ENCODE results near the gene KIR3DL2. TPM values are rescaled to one million over a fixed set of nuclear protein-coding genes. Genes with fewer than 3 reads are reported as not detected.
"Not testable (repeated sequence)": the region's sequence is repeated elsewhere in the genome, so short reads cannot be mapped to it uniquely, and the experiment has no call there.

KIR3DL2 gene
- polyA plus RNA-seq, 2 donors = 0.04 TPM; not detected in 1

DNA sequence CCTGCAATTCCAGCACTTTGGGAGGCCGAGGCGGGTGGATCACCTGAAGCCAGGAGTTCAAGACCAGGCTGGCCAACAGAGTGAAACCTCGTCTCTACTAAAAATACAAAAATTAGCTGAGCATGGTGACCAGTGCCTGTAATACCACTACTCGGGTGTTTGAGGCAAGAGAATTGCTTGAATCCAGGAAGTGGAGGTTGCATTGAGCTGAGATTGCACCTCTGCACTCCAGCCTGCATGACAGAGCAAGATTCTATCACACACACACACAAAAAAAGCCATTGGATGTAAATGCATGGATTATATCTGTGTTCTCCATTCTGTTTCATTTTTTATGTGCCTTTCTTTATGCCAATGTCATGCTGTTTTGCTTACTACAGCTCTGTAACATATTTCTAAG, 25.8 kb upstream of the KIR3DL2 start:
- not testable (repeated sequence) for H3K4me3 ChIP-seq (ENCODE audit: low read depth in 1 of 2, low read length in 2 of 2); H3K27me3 ChIP-seq (ENCODE audit: control insufficient read depth in 1 of 2, insufficient read depth in 2 of 2, low read length in 2 of 2); H3K4me1 ChIP-seq (ENCODE audit: control insufficient read depth in 2 of 2, insufficient read depth in 2 of 2, low read length in 1 of 2); H3K27ac ChIP-seq (ENCODE audit: low read depth in 2 of 2, low read length in 1 of 2); H3K36me3 ChIP-seq (ENCODE audit: control insufficient read depth in 2 of 2, insufficient read depth in 2 of 2, low read length in 1 of 2); H3K9me3 ChIP-seq (ENCODE audit: control insufficient read depth in 2 of 2, insufficient read depth in 1 of 2, low read depth in 1 of 2, low read length in 1 of 2)
- WGBS, 2 donors = 60 to 66% methylated on average over 4 of the region's 4 CpGs

- 55 to 58% methylated on average over 7 of the region's 7 CpGs for WGBS, 2 donors
- not testable (repeated sequence) for H3K4me1 ChIP-seq (ENCODE audit: control insufficient read depth in 2 of 2, insufficient read depth in 2 of 2, low read length in 1 of 2); H3K27ac ChIP-seq (ENCODE audit: low read depth in 2 of 2, low read length in 1 of 2); H3K9me3 ChIP-seq (ENCODE audit: control insufficient read depth in 2 of 2, insufficient read depth in 1 of 2, low read depth in 1 of 2, low read length in 1 of 2); H3K27me3 ChIP-seq (ENCODE audit: control insufficient read depth in 1 of 2, insufficient read depth in 2 of 2, low read length in 2 of 2); H3K36me3 ChIP-seq (ENCODE audit: control insufficient read depth in 2 of 2, insufficient read depth in 2 of 2, low read length in 1 of 2); H3K4me3 ChIP-seq (ENCODE audit: low read depth in 1 of 2, low read length in 2 of 2)
These were observed 24.9 kb upstream of the KIR3DL2 start for GRCh38 chr19:54825326-54825725.

DNA sequence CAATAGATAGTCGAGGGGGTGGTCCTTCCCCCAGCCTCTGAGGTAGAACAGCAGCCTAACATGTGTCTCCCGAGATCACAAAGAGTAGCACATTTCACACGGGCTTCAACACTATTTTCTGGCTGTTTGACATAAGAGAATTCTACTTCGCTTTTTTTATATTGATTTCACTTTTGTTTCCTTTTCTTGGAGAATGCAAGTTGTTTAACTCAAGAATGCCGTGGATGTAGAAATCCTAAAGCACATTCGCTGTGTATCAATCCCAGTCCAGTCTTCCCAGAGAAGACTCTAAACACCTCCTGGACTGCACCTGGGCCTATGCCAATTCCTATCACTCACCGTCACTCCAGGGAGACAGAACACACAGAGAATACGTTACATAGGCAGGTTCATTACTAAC, 22.2 kb upstream of the KIR3DL2 start:
- not testable (repeated sequence) for H3K27ac ChIP-seq (ENCODE audit: low read depth in 2 of 2, low read length in 1 of 2); H3K36me3 ChIP-seq (ENCODE audit: control insufficient read depth in 2 of 2, insufficient read depth in 2 of 2, low read length in 1 of 2); H3K4me1 ChIP-seq (ENCODE audit: control insufficient read depth in 2 of 2, insufficient read depth in 2 of 2, low read length in 1 of 2); H3K9me3 ChIP-seq (ENCODE audit: control insufficient read depth in 2 of 2, insufficient read depth in 1 of 2, low read depth in 1 of 2, low read length in 1 of 2); H3K27me3 ChIP-seq (ENCODE audit: control insufficient read depth in 1 of 2, insufficient read depth in 2 of 2, low read length in 2 of 2); H3K4me3 ChIP-seq (ENCODE audit: low read depth in 1 of 2, low read length in 2 of 2)
- 73 to 75% methylated on average over 8 of the region's 8 CpGs for WGBS, 2 donors

- not testable (repeated sequence) for H3K9me3 ChIP-seq (ENCODE audit: control insufficient read depth in 2 of 2, insufficient read depth in 1 of 2, low read depth in 1 of 2, low read length in 1 of 2); H3K27ac ChIP-seq (ENCODE audit: low read depth in 2 of 2, low read length in 1 of 2); H3K36me3 ChIP-seq (ENCODE audit: control insufficient read depth in 2 of 2, insufficient read depth in 2 of 2, low read length in 1 of 2); H3K4me1 ChIP-seq (ENCODE audit: control insufficient read depth in 2 of 2, insufficient read depth in 2 of 2, low read length in 1 of 2); H3K27me3 ChIP-seq (ENCODE audit: control insufficient read depth in 1 of 2, insufficient read depth in 2 of 2, low read length in 2 of 2); H3K4me3 ChIP-seq (ENCODE audit: low read depth in 1 of 2, low read length in 2 of 2)
- WGBS, 2 donors = 87 to 94% methylated on average over 14 of the region's 14 CpGs
These were observed 17.7 kb upstream of the KIR3DL2 start, which contains the start of gene KIR2DS4 for GRCh38 chr19:54832496-54832895. Gene KIR2DS4 (plus strand): TSS chr19:54832676.

DNA sequence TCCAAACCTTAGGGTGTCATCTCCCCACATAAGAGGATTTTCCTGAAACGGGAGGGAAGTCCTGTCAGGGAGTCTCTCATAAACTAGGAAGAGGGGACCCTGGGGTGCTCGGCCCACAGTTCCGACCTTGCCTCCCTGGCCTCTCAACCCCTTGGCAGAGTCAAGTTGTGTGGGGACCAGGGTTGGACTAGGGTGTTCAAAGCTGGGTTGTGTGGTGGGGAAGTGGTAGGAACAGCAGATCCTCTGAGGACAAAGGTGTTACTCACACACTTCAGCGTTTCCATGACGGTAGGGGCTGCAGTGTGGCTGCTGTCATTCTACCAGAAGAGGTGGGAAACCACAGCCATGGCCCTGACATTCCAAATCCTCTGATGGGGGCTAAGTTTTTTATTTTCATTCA, 15.1 kb upstream of the KIR3DL2 start:
- not testable (repeated sequence) for H3K4me3 ChIP-seq (ENCODE audit: low read depth in 1 of 2, low read length in 2 of 2); H3K27me3 ChIP-seq (ENCODE audit: control insufficient read depth in 1 of 2, insufficient read depth in 2 of 2, low read length in 2 of 2)
- 74 to 77% methylated on average over 3 to 5 of the region's 5 CpGs for WGBS, 2 donors

DNA sequence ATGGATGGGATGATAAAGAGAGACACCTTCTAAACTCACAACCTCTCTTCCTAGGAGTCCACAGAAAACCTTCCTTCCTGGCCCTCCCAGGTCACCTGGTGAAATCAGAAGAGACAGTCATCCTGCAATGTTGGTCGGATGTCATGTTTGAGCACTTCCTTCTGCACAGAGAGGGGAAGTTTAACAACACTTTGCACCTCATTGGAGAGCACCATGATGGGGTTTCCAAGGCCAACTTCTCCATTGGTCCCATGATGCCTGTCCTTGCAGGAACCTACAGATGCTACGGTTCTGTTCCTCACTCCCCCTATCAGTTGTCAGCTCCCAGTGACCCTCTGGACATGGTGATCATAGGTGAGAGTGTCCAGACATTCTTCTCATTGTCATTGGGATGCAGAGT, 12.7 kb upstream of the KIR3DL2 start:
- H3K27me3 ChIP-seq (ENCODE audit: control insufficient read depth in 1 of 2, insufficient read depth in 2 of 2, low read length in 2 of 2) = not testable (repeated sequence)
- WGBS, 2 donors = 54 to 58% methylated on average over 2 of the region's 2 CpGs

More for the DNA sequence above, 15.1 kb upstream of the KIR3DL2 start:
- H3K27ac ChIP-seq (ENCODE audit: low read depth in 2 of 2, low read length in 1 of 2); H3K36me3 ChIP-seq (ENCODE audit: control insufficient read depth in 2 of 2, insufficient read depth in 2 of 2, low read length in 1 of 2); H3K4me1 ChIP-seq (ENCODE audit: control insufficient read depth in 2 of 2, insufficient read depth in 2 of 2, low read length in 1 of 2); H3K9me3 ChIP-seq (ENCODE audit: control insufficient read depth in 2 of 2, insufficient read depth in 1 of 2, low read depth in 1 of 2, low read length in 1 of 2): not testable (repeated sequence)

DNA sequence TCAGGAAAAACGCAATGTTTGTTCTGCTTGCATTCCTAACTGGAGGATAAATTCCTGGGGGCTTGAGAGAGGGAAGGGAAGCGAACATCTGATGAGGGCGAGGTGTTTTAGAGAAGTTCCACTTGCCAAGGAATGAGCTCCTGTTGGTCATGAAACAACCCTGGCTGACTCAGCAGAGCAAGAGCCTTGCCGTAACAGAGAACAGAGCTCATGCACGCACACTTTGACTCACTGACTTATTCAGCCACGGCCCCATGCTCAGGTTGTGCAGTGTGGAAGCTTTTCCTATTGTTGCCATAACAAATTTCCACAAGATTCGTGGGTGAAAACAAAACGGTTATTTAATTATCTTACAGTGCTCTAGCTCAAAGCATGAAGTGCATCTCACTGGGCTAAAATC, 7.1 kb upstream of the KIR3DL2 start:
- H3K4me1 ChIP-seq (ENCODE audit: control insufficient read depth in 2 of 2, insufficient read depth in 2 of 2, low read length in 1 of 2); H3K4me3 ChIP-seq (ENCODE audit: low read depth in 1 of 2, low read length in 2 of 2); H3K27me3 ChIP-seq (ENCODE audit: control insufficient read depth in 1 of 2, insufficient read depth in 2 of 2, low read length in 2 of 2); H3K9me3 ChIP-seq (ENCODE audit: control insufficient read depth in 2 of 2, insufficient read depth in 1 of 2, low read depth in 1 of 2, low read length in 1 of 2); H3K27ac ChIP-seq (ENCODE audit: low read depth in 2 of 2, low read length in 1 of 2); H3K36me3 ChIP-seq (ENCODE audit: control insufficient read depth in 2 of 2, insufficient read depth in 2 of 2, low read length in 1 of 2): not testable (repeated sequence)
- WGBS, 2 donors = 69 to 70% methylated on average over 8 of the region's 8 CpGs

More for the DNA sequence above, 12.7 kb upstream of the KIR3DL2 start:
- not testable (repeated sequence) for H3K27ac ChIP-seq (ENCODE audit: low read depth in 2 of 2, low read length in 1 of 2); H3K4me1 ChIP-seq (ENCODE audit: control insufficient read depth in 2 of 2, insufficient read depth in 2 of 2, low read length in 1 of 2); H3K9me3 ChIP-seq (ENCODE audit: control insufficient read depth in 2 of 2, insufficient read depth in 1 of 2, low read depth in 1 of 2, low read length in 1 of 2); H3K36me3 ChIP-seq (ENCODE audit: control insufficient read depth in 2 of 2, insufficient read depth in 2 of 2, low read length in 1 of 2); H3K4me3 ChIP-seq (ENCODE audit: low read depth in 1 of 2, low read length in 2 of 2)

DNA sequence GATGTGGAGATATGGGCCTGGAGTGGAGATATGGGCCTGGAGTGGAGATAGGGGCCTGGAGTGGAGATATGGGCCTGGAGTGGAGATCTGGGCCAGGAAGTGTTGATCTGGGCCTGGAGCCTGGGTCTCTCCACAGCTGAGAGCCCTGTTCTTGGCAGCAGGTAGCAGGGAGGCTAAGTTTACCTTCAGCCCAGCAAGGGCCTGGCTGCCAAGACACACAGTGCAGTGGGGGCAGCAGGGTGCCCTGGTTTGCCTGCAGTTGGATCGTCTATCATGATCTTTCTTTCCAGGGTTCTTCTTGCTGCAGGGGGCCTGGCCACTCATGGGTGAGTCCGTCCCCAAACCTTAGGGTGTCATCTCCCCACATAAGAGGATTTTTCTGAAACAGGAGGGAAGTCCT, 687 bp downstream of the KIR3DL2 start:
- Histone ChIP-seq H3K9me3 (ENCODE audit: control insufficient read depth in 2 of 2, insufficient read depth in 1 of 2, low read depth in 1 of 2, low read length in 1 of 2) (peaks cover 0 to 2% of the 10 kb centered on the region in 2 donors), H3K27me3 (ENCODE audit: control insufficient read depth in 1 of 2, insufficient read depth in 2 of 2, low read length in 2 of 2) (no peaks in the 10 kb centered on the region), H3K27ac (ENCODE audit: low read depth in 2 of 2, low read length in 1 of 2) (no peak overlapping the region), H3K36me3 (ENCODE audit: control insufficient read depth in 2 of 2, insufficient read depth in 2 of 2, low read length in 1 of 2) (no peaks in the 10 kb centered on the region), H3K4me1 (ENCODE audit: control insufficient read depth in 2 of 2, insufficient read depth in 2 of 2, low read length in 1 of 2) (no peaks in the 10 kb centered on the region), H3K4me3 (ENCODE audit: low read depth in 1 of 2, low read length in 2 of 2) (no peak overlapping the region)
- 43 to 58% methylated on average over 2 of the region's 2 CpGs for WGBS, 2 donors

GRCh38 chr19:54851353-54851752, 1.1 kb downstream of the KIR3DL2 start:
- H3K36me3 ChIP-seq (ENCODE audit: control insufficient read depth in 2 of 2, insufficient read depth in 2 of 2, low read length in 1 of 2) = no peaks in the 10 kb centered on the region
- WGBS, 2 donors = 74 to 84% methylated on average over 7 of the region's 7 CpGs
- no peaks in the 10 kb centered on the region for H3K4me1 ChIP-seq (ENCODE audit: control insufficient read depth in 2 of 2, insufficient read depth in 2 of 2, low read length in 1 of 2)

DNA sequence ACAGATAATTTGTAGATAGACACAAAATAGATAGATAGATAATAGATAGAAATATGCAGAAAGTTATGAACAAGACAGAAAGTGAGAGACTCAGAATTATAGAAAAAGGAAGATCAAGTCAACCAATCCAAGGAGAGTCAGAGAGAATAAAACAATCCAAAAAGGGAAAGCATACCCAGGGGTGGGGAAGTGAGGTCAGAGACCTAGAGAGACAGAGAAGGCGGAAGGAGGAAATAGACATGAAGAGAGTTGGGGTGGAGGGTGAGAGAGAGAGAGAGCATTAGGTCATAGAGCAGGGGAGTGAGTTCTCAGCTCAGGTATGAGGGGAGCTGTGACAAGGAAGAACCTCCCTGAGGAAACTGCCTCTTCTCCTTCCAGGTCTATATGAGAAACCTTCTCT, 5.0 kb downstream of the KIR3DL2 start:
- not testable (repeated sequence) for H3K27me3 ChIP-seq (ENCODE audit: control insufficient read depth in 1 of 2, insufficient read depth in 2 of 2, low read length in 2 of 2)
- 61 to 67% methylated on average over 1 of the region's 1 CpG for WGBS, 2 donors

More at GRCh38 chr19:54851353-54851752, 1.1 kb downstream of the KIR3DL2 start:
- Histone ChIP-seq H3K9me3 (ENCODE audit: control insufficient read depth in 2 of 2, insufficient read depth in 1 of 2, low read depth in 1 of 2, low read length in 1 of 2) (peaks cover 0 to 2% of the 10 kb centered on the region in 2 donors), H3K4me3 (ENCODE audit: low read depth in 1 of 2, low read length in 2 of 2) (no peak overlapping the region), H3K27ac (ENCODE audit: low read depth in 2 of 2, low read length in 1 of 2) (no peak overlapping the region), H3K27me3 (ENCODE audit: control insufficient read depth in 1 of 2, insufficient read depth in 2 of 2, low read length in 2 of 2) (no peaks in the 10 kb centered on the region)

More for the DNA sequence above, 5.0 kb downstream of the KIR3DL2 start:
- H3K36me3 ChIP-seq (ENCODE audit: control insufficient read depth in 2 of 2, insufficient read depth in 2 of 2, low read length in 1 of 2); H3K27ac ChIP-seq (ENCODE audit: low read depth in 2 of 2, low read length in 1 of 2); H3K4me1 ChIP-seq (ENCODE audit: control insufficient read depth in 2 of 2, insufficient read depth in 2 of 2, low read length in 1 of 2); H3K9me3 ChIP-seq (ENCODE audit: control insufficient read depth in 2 of 2, insufficient read depth in 1 of 2, low read depth in 1 of 2, low read length in 1 of 2); H3K4me3 ChIP-seq (ENCODE audit: low read depth in 1 of 2, low read length in 2 of 2): not testable (repeated sequence)

Measured in esophagus (tissue), 2 donors.